HepG2 (cell line): Measurements from ENCODE around the gene CABLES1. TPM values are rescaled to one million over a fixed set of nuclear protein-coding genes. Genes with fewer than 3 reads are reported as not detected.
A peak's percentile ranks its signal among the peaks of the same experiment; 100 is the strongest.

Experiments
- ATAC-seq: fragments of 200-7000 bp; cut with Tn5 transposase; 3 replicates; pipeline ENCODE4 v1.9.1; 2020; ENCODE audit warnings: mild to moderate bottlenecking, moderate library complexity
- BruUV-seq: library from RNA; stranded (reverse); fragments of 400-500 nt; replicated peaks from 2 replicates; lab custom pipeline; 2021; lab: Mats Ljungman, UMichigan
- CTCF ChIA-PET: fragments of 300-600 bp; formaldehyde crosslinking; extraction: SDS; loops from one replicate; lab custom pipeline; 2021; ENCODE audit warnings: low total read pairs, inconsistent platforms, low intra/inter-chr PET ratio; lab: Yijun Ruan, JAX
- POLR2A ChIA-PET: fragments of 350-600 bp; sonication (Branson Sonifier 250); formaldehyde crosslinking; loops from one replicate; lab custom pipeline; 2020; ENCODE audit warnings: antibody characterized with exemption, inconsistent platforms; lab: Yijun Ruan, JAX
- DNase-seq: peaks from one replicate; pipeline ENCODE4 v3.0.0-alpha.2; 2015; ENCODE audit warnings: low spot score
- FAIRE-seq: peaks from 3 replicates; lab custom pipeline; 2011; peaks lifted over from hg19 to GRCh38; lab: Jason Lieb, UNC
- H2AFZ ChIP-seq: one replicate; pipeline ENCODE4 v1.6.1; 2011; ENCODE audit warnings: low read length, inconsistent platforms
- H3K27ac ChIP-seq: fragments of 300-600 bp; 3 replicates; pipeline ENCODE4 v1.8.0; 2011; ENCODE audit warnings: mixed run types, mild to moderate bottlenecking, mixed read lengths, low read length, inconsistent platforms; ENCODE audit not compliant: insufficient read depth; ENCODE audit errors: extremely low read length
- H3K27me3 ChIP-seq, 2 experiments: fragments of 200-600 bp in 1 of 2; 2 replicates in 1 of 2; 3 replicates in 1 of 2; pipeline versions ENCODE4 v1.6.0 to v1.8.0; 2011; ENCODE audit warnings: low read length in 2 of 2, mild to moderate bottlenecking in 2 of 2, moderate library complexity in 2 of 2, inconsistent platforms in 1 of 2; ENCODE audit not compliant: insufficient read depth in 2 of 2, control insufficient read depth in 1 of 2
- H3K36me3 ChIP-seq, 2 experiments: fragments of 200-600 bp in 1 of 2; replicated peaks in 1 of 2; 2 replicates in 1 of 2; 3 replicates in 1 of 2; pipeline versions ENCODE4 v1.5.1 to v1.8.0; 2011; ENCODE audit warnings: low read length in 2 of 2, inconsistent platforms in 1 of 2; ENCODE audit not compliant: insufficient read depth in 2 of 2, control insufficient read depth in 1 of 2
- H3K4me1 ChIP-seq: 2 replicates; pipeline ENCODE4 v1.5.1; 2012; ENCODE audit warnings: low read length, inconsistent platforms; ENCODE audit not compliant: insufficient read depth
- H3K4me2 ChIP-seq: 2 replicates; pipeline ENCODE4 v1.6.0; 2011; ENCODE audit warnings: low read depth, low read length, inconsistent platforms
- H3K4me3 ChIP-seq, 3 experiments: fragments of 200-600 bp in 1 of 3; sonication (generic), shearing (Covaris generic) in 1 of 3; replicated peaks in 1 of 3; 2 replicates each; pipeline ENCODE4 v1.5.1; 2011 to 2016; ENCODE audit warnings: low read length in 3 of 3, inconsistent platforms in 2 of 3, low read depth in 2 of 3, mild to moderate bottlenecking in 2 of 3, control low read depth in 1 of 3, mixed read lengths in 1 of 3; ENCODE audit not compliant: insufficient read depth in 1 of 3
- H3K79me2 ChIP-seq: one replicate; pipeline ENCODE4 v1.6.1; 2011; ENCODE audit warnings: low read length, inconsistent platforms; ENCODE audit not compliant: insufficient read depth
- H3K9ac ChIP-seq: 2 replicates; pipeline ENCODE4 v1.6.0; 2011; ENCODE audit warnings: mild to moderate bottlenecking, low read depth, low read length, inconsistent platforms; ENCODE audit not compliant: insufficient read depth
- H3K9me3 ChIP-seq: 2 replicates; pipeline ENCODE4 v1.5.1; 2012; ENCODE audit warnings: mild to moderate bottlenecking, low read length
- H4K20me1 ChIP-seq: 2 replicates; pipeline ENCODE4 v1.6.0; 2011; ENCODE audit warnings: inconsistent platforms, mild to moderate bottlenecking, low read length, moderate library complexity; ENCODE audit not compliant: insufficient read depth
- ASH2L ChIP-seq: fragments of 300-600, 200-600 bp; sonication (generic); IDR thresholded peaks from 2 replicates; pipeline ENCODE4 v1.7.0; 2017; ENCODE audit warnings: low read depth, mild to moderate bottlenecking, moderate library complexity, mixed read lengths, low read length; ENCODE audit not compliant: insufficient read length
- BRF2 ChIP-seq: sonication (generic); formaldehyde crosslinking; IDR thresholded peaks from 2 replicates; pipeline ENCODE4 v1.8.1; 2022; ENCODE audit warnings: mild to moderate bottlenecking, missing genetic modification reagents
- CCAR2 ChIP-seq: fragments of 200-400 bp; formaldehyde crosslinking; optimal IDR thresholded peaks from 2 replicates; pipeline ENCODE3; 2018; ENCODE audit warnings: low read depth, mild to moderate bottlenecking, low read length, moderate library complexity
- CENPT ChIP-seq: sonication (generic); formaldehyde crosslinking; IDR thresholded peaks from 2 replicates; pipeline ENCODE4 v1.8.0; 2022; ENCODE audit warnings: low read depth, mild to moderate bottlenecking, moderate library complexity, missing genetic modification reagents
- GATA4 ChIP-seq: sonication (generic); IDR thresholded peaks from 2 replicates; pipeline ENCODE4 v1.6.1; 2016; ENCODE audit warnings: antibody characterized with exemption, low read depth, borderline replicate concordance
- KDM5B ChIP-seq: sonication (generic); formaldehyde crosslinking; IDR thresholded peaks from 2 replicates; pipeline ENCODE4 v1.4.0; 2020; ENCODE audit warnings: missing genetic modification reagents, mild to moderate bottlenecking, borderline replicate concordance
- NCOA2 ChIP-seq: sonication (generic); formaldehyde crosslinking; IDR thresholded peaks from 2 replicates; pipeline ENCODE4 v1.8.0; 2022; ENCODE audit warnings: inconsistent platforms
- ZBTB7A ChIP-seq: sonication (generic); formaldehyde crosslinking; IDR thresholded peaks from 2 replicates; pipeline ENCODE4 v1.8.0; 2022; ENCODE audit warnings: mild to moderate bottlenecking, missing genetic modification reagents
- ZMYM3 ChIP-seq: sonication (generic); formaldehyde crosslinking; IDR thresholded peaks from 2 replicates; pipeline ENCODE4 v1.5.1; 2020; ENCODE audit warnings: mild to moderate bottlenecking, missing genetic modification reagents
- ZNF501 ChIP-seq: sonication (generic); formaldehyde crosslinking; IDR thresholded peaks from 2 replicates; pipeline ENCODE4 v1.5.1; 2020; ENCODE audit warnings: mild to moderate bottlenecking, moderate library complexity, missing genetic modification reagents
- ZNF574 ChIP-seq: sonication (generic); formaldehyde crosslinking; IDR thresholded peaks from 2 replicates; pipeline ENCODE4 v1.4.0; 2020; ENCODE audit warnings: missing genetic modification reagents
- ZNF768 ChIP-seq: sonication (generic); formaldehyde crosslinking; IDR thresholded peaks from 2 replicates; pipeline ENCODE4 v1.4.0; 2020; ENCODE audit warnings: missing genetic modification reagents
- WGBS: methylation state at CpG from one replicate; pipeline ENCODE4 v1.1.6; 2017; ENCODE audit warnings: low lambda C conversion rate; 5-methylcytosine and 5-hydroxymethylcytosine counted together
- in situ Hi-C: cut with HindIII; loops from 2 replicates; pipeline ENCODE4 v1.10.0; 2017; ENCODE audit warnings: low pct_unique_long_range_greater_than_20kb; ENCODE audit not compliant: extremely low pct_ligation_motif_present
- intact Hi-C: fragments of 100-400 bp; cut with micrococcal nuclease; formaldehyde crosslinking; loops from one replicate; pipeline ENCODE4 v1.10.0; 2022; ENCODE audit not compliant: unreplicated experiment
- polyA plus RNA-seq, 8 experiments: library from polyadenylated mRNA; depleted of rRNA in 3 of 8; stranded (reverse) in 7 of 8; unstranded in 1 of 8; fragments of >200 nt; fragmentation: Illumina TruSeq in 4 of 8; extraction: Trizol in 4 of 8; gene quantifications; 2 replicates each; pipeline versions ENCODE4 v1.2.1 to v1.2.3, GENCODE V29; 2011 to 2016; ENCODE audit warnings: low read depth in 4 of 8, missing spikeins in 1 of 8, mixed read lengths in 1 of 8; ENCODE audit not compliant: insufficient read depth in 1 of 8
- total RNA-seq, 5 experiments: library from RNA; depleted of rRNA; stranded (reverse); fragments of >200 nt; fragmentation: Illumina TruSeq; extraction: Trizol; gene quantifications; 2 replicates each; pipeline ENCODE4 v1.2.3, GENCODE V29; 2016; ENCODE audit warnings: low read depth in 1 of 5
- TF ChIP-seq, protein P1 (sequence below): sonication (generic); formaldehyde crosslinking; IDR thresholded peaks from 2 replicates; pipeline ENCODE4 v1.5.1; 2020; ENCODE audit warnings: mild to moderate bottlenecking, missing genetic modification reagents, moderate library complexity
- TF ChIP-seq, protein P2 (sequence below): sonication (generic); formaldehyde crosslinking; IDR thresholded peaks from 2 replicates; pipeline ENCODE4 v1.4.0; 2020; ENCODE audit warnings: missing genetic modification reagents

Gene CABLES1
- total and polyA plus RNA-seq, 2 of the 13 experiments (the other 11 are each of a cell fraction or from before 2014, with no cell fraction given): 14.7 to 25.8 TPM

GRCh38 chr18:23105581-23106219 lies 29.6 kb upstream of the CABLES1 start:
- intact Hi-C loops: no loop called here
- ChIA-PET CTCF (no interaction called here), POLR2A (interaction anchor here (0.6 kb wide), 1 partner anchor 36 kb away, joined by 3 read pairs; no protein-coding TSS in a partner anchor)
- no peak for FAIRE-seq
- H3K4me2 ChIP-seq: no peak overlapping the region
- H3K9me3 ChIP-seq: no peaks in the 10 kb centered on the region
- no TSS peak for BruUV-seq
- no peak overlapping the region for H3K4me3 ChIP-seq
- no peaks in the 10 kb centered on the region for H4K20me1 ChIP-seq
- ATAC-seq: no peak
- no peak overlapping the region for H3K9ac ChIP-seq
- 0 out of 5 replicates have a peak, but pooled peaks cover 0 to 4% of the 10 kb centered on the region in 2 experiments for H3K27me3 ChIP-seq
- no peak overlapping the region for H3K27ac ChIP-seq
- no peak for DNase-seq
- no peaks in the 10 kb centered on the region for H3K79me2 ChIP-seq
- no peaks in the 10 kb centered on the region for H3K36me3 ChIP-seq
- H3K4me1 ChIP-seq: peaks cover 53% of the 10 kb centered on the region
- WGBS: 74% methylated on average over 20 of the region's 21 CpGs
- H2AFZ ChIP-seq: no peak overlapping the region
- in situ Hi-C loops: no loop called here
- TF ChIP-seq ZNF501 (no peak), ZBTB7A (CRISPR knock-in tag) (no peak), BRF2 (no peak), KDM5B (CRISPR knock-in tag) (no peak), ASH2L (no peak), GATA4 (no peak), ZNF768 (CRISPR knock-in tag) (peak; percentile 93), NCOA2 (CRISPR knock-in tag) (no peak), CENPT (CRISPR knock-in tag) (no peak), ZMYM3 (no peak), ZNF574 (CRISPR knock-in tag) (no peak), CCAR2 (no peak)
- TF ChIP-seq, protein P1, sequence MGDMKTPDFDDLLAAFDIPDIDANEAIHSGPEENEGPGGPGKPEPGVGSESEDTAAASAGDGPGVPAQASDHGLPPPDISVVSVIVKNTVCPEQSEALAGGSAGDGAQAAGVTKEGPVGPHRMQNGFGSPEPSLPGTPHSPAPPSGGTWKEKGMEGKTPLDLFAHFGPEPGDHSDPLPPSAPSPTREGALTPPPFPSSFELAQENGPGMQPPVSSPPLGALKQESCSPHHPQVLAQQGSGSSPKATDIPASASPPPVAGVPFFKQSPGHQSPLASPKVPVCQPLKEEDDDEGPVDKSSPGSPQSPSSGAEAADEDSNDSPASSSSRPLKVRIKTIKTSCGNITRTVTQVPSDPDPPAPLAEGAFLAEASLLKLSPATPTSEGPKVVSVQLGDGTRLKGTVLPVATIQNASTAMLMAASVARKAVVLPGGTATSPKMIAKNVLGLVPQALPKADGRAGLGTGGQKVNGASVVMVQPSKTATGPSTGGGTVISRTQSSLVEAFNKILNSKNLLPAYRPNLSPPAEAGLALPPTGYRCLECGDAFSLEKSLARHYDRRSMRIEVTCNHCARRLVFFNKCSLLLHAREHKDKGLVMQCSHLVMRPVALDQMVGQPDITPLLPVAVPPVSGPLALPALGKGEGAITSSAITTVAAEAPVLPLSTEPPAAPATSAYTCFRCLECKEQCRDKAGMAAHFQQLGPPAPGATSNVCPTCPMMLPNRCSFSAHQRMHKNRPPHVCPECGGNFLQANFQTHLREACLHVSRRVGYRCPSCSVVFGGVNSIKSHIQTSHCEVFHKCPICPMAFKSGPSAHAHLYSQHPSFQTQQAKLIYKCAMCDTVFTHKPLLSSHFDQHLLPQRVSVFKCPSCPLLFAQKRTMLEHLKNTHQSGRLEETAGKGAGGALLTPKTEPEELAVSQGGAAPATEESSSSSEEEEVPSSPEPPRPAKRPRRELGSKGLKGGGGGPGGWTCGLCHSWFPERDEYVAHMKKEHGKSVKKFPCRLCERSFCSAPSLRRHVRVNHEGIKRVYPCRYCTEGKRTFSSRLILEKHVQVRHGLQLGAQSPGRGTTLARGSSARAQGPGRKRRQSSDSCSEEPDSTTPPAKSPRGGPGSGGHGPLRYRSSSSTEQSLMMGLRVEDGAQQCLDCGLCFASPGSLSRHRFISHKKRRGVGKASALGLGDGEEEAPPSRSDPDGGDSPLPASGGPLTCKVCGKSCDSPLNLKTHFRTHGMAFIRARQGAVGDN (CRISPR knock-in tag): peak; percentile 25; the same call in 1 of the 2 replicates
- TF ChIP-seq, protein P2, sequence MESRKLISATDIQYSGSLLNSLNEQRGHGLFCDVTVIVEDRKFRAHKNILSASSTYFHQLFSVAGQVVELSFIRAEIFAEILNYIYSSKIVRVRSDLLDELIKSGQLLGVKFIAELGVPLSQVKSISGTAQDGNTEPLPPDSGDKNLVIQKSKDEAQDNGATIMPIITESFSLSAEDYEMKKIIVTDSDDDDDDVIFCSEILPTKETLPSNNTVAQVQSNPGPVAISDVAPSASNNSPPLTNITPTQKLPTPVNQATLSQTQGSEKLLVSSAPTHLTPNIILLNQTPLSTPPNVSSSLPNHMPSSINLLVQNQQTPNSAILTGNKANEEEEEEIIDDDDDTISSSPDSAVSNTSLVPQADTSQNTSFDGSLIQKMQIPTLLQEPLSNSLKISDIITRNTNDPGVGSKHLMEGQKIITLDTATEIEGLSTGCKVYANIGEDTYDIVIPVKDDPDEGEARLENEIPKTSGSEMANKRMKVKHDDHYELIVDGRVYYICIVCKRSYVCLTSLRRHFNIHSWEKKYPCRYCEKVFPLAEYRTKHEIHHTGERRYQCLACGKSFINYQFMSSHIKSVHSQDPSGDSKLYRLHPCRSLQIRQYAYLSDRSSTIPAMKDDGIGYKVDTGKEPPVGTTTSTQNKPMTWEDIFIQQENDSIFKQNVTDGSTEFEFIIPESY (CRISPR knock-in tag): peak; percentile 81; the same call in 1 of the 2 replicates
